Heart left ventricle (tissue), 13 donors: Measurements from ENCODE around the gene CCDC33.

Source experiments
- CTCF ChIP-seq, 12 donors: fragments of 200-600 bp; sonication (generic) in 4 of 12; IDR thresholded peaks; one replicate each; pipeline versions ENCODE4 v1.5.0 to v1.8.0; 2018 to 2022; ENCODE audit warnings: antibody characterized with exemption in 12 of 12, mild to moderate bottlenecking in 5 of 12
- POLR2A ChIP-seq, 2 donors: fragments of 450-650 bp; IDR thresholded peaks; one replicate each; pipeline ENCODE4 v1.6.1; 2017; ENCODE audit warnings: antibody characterized with exemption in 2 of 2, mild to moderate bottlenecking in 2 of 2, moderate library complexity in 2 of 2
- donor health status: ischemic (EF 13 %, LVEDD 7.1; RV severe dilation, severe dysfunction).
- donor health status: DM: no; HTN: yes; CAD: no.
- donor health status: DM: no; HTN: no; CAD: no.
- donor health status: ischemic (EF 25% LVEDD 6.9; RV normal size, moderate dysfunction).
- donor health status: ischemic (EF 25% LVEDD 5.7; RV mildly dilated, moderate dysfunction).
- donor health status: ischemic (EF 35%, LVEDD 5.7; RV mildly dilated, moderate dysfunction).
- donor health status: nonischemic (EF 11% LVEDD 7.7; RV severe dilation, severe dysfunction).
- donor health status: DM: yes; HTN: yes; CAD: no.
- donor health status: PGD.
- donor health status: ischemic (EF 29% LVEDD 5.4; RV normal size, mild dysfunction).
- donor health status: nonischemic (EF 23%, LVEDD 6.1; RV moderate dilation, normal function).

GRCh38 chr15:74381481-74381880, 145.4 kb downstream of the CCDC33 start:
- TF ChIP-seq POLR2A (IDR thresholded peaks at IDR 0.05) = no peak
- no peak for TF ChIP-seq CTCF (IDR thresholded peaks at IDR 0.05)
